GM23338 (cell line): ENCODE data around the gene SPRY1.

Experiments used
- CTCF ChIP-seq, 2 experiments: fragments of 200-600 bp in 1 of 2; sonication (generic) in 1 of 2; conservative IDR thresholded peaks; 2 replicates each; pipeline versions ENCODE4 v1.5.1 to v1.6.1; 2016 to 2017; ENCODE audit warnings: antibody characterized with exemption in 2 of 2, low read depth in 2 of 2, mild to moderate bottlenecking in 2 of 2, moderate library complexity in 1 of 2
- EZH2 ChIP-seq: fragments of 200-600 bp; sonication (generic); IDR thresholded peaks from one replicate; pipeline ENCODE4 v1.8.0; 2017; ENCODE audit warnings: antibody characterized with exemption, mild to moderate bottlenecking, low read depth; ENCODE audit not compliant: unreplicated experiment
- EZH2phosphoT487 ChIP-seq: fragments of 200-600 bp; sonication (generic); IDR thresholded peaks from one replicate; pipeline ENCODE4 v1.8.1; 2018; ENCODE audit warnings: antibody characterized with exemption; ENCODE audit not compliant: unreplicated experiment
- JUNB ChIP-seq: IDR thresholded peaks from one replicate; pipeline ENCODE4 v1.6.1; 2016; ENCODE audit warnings: antibody characterized with exemption; ENCODE audit not compliant: unreplicated experiment
- POLR2AphosphoS5 ChIP-seq: IDR thresholded peaks from 2 replicates; pipeline ENCODE4 v1.6.1; 2016; ENCODE audit warnings: antibody characterized with exemption, low read depth
- REST ChIP-seq: IDR thresholded peaks from one replicate; pipeline ENCODE4 v1.6.1; 2018; ENCODE audit warnings: antibody characterized with exemption; ENCODE audit not compliant: unreplicated experiment
- STAT1 ChIP-seq: IDR thresholded peaks from one replicate; pipeline ENCODE4 v1.6.1; 2016; ENCODE audit warnings: antibody characterized with exemption; ENCODE audit not compliant: unreplicated experiment
- ZNF114 ChIP-seq: fragments of 250-450 bp; sonication (Bioruptor Pico); IDR thresholded peaks from 2 replicates; pipeline ENCODE4 v1.5.0; 2020; ENCODE audit warnings: mild to moderate bottlenecking, moderate library complexity

GRCh38 chr4:123435246-123436113 is 38.9 kb downstream of the SPRY1 start:
- no peak for TF ChIP-seq CTCF (conservative IDR thresholded peaks at IDR 0.05; ENCODE audit: low read depth in 2 of 2)
- no peak for TF ChIP-seq POLR2AphosphoS5
- no peak for TF ChIP-seq EZH2
- TF ChIP-seq EZH2phosphoT487 = no peak
- no peak for TF ChIP-seq REST
- no peak for TF ChIP-seq JUNB
- no peak for TF ChIP-seq ZNF114
- TF ChIP-seq STAT1 = no peak
